ENCODE data around the gene SGSM2.

- TF ChIP-seq, protein P1, sequence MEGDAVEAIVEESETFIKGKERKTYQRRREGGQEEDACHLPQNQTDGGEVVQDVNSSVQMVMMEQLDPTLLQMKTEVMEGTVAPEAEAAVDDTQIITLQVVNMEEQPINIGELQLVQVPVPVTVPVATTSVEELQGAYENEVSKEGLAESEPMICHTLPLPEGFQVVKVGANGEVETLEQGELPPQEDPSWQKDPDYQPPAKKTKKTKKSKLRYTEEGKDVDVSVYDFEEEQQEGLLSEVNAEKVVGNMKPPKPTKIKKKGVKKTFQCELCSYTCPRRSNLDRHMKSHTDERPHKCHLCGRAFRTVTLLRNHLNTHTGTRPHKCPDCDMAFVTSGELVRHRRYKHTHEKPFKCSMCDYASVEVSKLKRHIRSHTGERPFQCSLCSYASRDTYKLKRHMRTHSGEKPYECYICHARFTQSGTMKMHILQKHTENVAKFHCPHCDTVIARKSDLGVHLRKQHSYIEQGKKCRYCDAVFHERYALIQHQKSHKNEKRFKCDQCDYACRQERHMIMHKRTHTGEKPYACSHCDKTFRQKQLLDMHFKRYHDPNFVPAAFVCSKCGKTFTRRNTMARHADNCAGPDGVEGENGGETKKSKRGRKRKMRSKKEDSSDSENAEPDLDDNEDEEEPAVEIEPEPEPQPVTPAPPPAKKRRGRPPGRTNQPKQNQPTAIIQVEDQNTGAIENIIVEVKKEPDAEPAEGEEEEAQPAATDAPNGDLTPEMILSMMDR (IDR thresholded peaks at IDR 0.05), result no peak
- TF ChIP-seq POLR2A (IDR thresholded peaks at IDR 0.05), result no peak
Measured at GRCh38 chr17:2365132-2365531, 27.8 kb downstream of the SGSM2 start.

Measured in tibial nerve (tissue), 3 donors.